HG02763 (cell line): ENCODE results near the gene MALAT1.
A peak's percentile ranks its signal among the peaks of the same experiment; 100 is the strongest.
"Not testable (repeated sequence)": the region's sequence is repeated elsewhere in the genome, so short reads cannot be mapped to it uniquely, and the experiment has no call there.

ENCODE experiments used
- ATAC-seq: cut with Tn5 transposase; IDR thresholded peaks from one replicate; pipeline ENCODE4 v1.9.1; 2021; ENCODE audit warnings: mild to moderate bottlenecking, moderate library complexity; ENCODE audit not compliant: unreplicated experiment

MALAT1 gene

DNA sequence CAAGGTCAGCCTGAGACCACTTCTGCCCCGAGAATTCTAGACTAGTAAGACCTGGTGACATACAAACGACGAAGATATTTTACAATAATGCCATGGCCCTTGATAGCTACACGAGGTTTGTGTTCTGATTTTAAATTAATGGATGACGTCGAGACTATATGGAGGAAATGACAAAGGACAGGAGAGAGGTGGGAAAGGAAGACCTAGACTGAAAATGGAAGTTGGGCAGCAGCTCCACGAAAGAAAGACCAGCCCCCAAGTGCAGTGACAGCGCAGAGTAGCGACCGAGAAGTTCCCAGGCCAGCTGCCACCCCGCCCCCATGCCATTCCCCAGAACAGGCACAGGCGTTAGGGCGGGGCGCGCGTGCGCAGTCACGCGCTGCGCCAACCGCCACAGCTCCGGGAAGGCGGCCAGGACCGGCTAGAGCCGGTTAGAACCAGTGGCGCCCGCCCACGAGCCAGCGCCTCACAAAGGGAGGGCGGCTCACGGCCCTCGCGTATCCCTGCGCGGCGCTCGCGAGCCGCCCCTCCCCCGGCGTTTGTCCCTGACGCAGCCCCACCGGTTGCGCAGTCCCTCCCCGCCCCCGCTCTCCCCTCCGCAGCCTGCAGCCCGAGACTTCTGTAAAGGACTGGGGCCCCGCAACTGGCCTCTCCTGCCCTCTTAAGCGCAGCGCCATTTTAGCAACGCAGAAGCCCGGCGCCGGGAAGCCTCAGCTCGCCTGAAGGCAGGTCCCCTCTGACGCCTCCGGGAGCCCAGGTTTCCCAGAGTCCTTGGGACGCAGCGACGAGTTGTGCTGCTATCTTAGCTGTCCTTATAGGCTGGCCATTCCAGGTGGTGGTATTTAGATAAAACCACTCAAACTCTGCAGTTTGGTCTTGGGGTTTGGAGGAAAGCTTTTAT, 1.5 kb upstream of the MALAT1 start:
- peak; percentile 64 for ATAC-seq

DNA sequence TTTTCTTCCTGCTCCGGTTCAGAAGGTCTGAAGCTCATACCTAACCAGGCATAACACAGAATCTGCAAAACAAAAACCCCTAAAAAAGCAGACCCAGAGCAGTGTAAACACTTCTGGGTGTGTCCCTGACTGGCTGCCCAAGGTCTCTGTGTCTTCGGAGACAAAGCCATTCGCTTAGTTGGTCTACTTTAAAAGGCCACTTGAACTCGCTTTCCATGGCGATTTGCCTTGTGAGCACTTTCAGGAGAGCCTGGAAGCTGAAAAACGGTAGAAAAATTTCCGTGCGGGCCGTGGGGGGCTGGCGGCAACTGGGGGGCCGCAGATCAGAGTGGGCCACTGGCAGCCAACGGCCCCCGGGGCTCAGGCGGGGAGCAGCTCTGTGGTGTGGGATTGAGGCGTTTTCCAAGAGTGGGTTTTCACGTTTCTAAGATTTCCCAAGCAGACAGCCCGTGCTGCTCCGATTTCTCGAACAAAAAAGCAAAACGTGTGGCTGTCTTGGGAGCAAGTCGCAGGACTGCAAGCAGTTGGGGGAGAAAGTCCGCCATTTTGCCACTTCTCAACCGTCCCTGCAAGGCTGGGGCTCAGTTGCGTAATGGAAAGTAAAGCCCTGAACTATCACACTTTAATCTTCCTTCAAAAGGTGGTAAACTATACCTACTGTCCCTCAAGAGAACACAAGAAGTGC, 661 bp upstream of the MALAT1 start:
- ATAC-seq: no peak

DNA sequence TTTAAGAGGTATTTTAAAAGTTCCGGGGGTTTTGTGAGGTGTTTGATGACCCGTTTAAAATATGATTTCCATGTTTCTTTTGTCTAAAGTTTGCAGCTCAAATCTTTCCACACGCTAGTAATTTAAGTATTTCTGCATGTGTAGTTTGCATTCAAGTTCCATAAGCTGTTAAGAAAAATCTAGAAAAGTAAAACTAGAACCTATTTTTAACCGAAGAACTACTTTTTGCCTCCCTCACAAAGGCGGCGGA, 193 bp upstream of the MALAT1 start:
- ATAC-seq: no peak

DNA sequence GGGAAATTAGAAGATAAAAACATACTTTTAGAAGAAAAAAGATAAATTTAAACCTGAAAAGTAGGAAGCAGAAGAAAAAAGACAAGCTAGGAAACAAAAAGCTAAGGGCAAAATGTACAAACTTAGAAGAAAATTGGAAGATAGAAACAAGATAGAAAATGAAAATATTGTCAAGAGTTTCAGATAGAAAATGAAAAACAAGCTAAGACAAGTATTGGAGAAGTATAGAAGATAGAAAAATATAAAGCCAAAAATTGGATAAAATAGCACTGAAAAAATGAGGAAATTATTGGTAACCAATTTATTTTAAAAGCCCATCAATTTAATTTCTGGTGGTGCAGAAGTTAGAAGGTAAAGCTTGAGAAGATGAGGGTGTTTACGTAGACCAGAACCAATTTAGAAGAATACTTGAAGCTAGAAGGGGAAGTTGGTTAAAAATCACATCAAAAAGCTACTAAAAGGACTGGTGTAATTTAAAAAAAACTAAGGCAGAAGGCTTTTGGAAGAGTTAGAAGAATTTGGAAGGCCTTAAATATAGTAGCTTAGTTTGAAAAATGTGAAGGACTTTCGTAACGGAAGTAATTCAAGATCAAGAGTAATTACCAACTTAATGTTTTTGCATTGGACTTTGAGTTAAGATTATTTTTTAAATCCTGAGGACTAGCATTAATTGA, 1.0 kb downstream of the MALAT1 start:
- ATAC-seq: no peak

DNA sequence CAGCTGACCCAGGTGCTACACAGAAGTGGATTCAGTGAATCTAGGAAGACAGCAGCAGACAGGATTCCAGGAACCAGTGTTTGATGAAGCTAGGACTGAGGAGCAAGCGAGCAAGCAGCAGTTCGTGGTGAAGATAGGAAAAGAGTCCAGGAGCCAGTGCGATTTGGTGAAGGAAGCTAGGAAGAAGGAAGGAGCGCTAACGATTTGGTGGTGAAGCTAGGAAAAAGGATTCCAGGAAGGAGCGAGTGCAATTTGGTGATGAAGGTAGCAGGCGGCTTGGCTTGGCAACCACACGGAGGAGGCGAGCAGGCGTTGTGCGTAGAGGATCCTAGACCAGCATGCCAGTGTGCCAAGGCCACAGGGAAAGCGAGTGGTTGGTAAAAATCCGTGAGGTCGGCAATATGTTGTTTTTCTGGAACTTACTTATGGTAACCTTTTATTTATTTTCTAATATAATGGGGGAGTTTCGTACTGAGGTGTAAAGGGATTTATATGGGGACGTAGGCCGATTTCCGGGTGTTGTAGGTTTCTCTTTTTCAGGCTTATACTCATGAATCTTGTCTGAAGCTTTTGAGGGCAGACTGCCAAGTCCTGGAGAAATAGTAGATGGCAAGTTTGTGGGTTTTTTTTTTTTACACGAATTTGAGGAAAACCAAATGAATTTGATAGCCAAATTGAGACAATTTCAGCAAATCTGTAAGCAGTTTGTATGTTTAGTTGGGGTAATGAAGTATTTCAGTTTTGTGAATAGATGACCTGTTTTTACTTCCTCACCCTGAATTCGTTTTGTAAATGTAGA, 1.7 kb downstream of the MALAT1 start:
- ATAC-seq: no peak

DNA sequence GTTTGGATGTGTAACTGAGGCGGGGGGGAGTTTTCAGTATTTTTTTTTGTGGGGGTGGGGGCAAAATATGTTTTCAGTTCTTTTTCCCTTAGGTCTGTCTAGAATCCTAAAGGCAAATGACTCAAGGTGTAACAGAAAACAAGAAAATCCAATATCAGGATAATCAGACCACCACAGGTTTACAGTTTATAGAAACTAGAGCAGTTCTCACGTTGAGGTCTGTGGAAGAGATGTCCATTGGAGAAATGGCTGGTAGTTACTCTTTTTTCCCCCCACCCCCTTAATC, 2.3 kb downstream of the MALAT1 start:
- ATAC-seq: no peak

DNA sequence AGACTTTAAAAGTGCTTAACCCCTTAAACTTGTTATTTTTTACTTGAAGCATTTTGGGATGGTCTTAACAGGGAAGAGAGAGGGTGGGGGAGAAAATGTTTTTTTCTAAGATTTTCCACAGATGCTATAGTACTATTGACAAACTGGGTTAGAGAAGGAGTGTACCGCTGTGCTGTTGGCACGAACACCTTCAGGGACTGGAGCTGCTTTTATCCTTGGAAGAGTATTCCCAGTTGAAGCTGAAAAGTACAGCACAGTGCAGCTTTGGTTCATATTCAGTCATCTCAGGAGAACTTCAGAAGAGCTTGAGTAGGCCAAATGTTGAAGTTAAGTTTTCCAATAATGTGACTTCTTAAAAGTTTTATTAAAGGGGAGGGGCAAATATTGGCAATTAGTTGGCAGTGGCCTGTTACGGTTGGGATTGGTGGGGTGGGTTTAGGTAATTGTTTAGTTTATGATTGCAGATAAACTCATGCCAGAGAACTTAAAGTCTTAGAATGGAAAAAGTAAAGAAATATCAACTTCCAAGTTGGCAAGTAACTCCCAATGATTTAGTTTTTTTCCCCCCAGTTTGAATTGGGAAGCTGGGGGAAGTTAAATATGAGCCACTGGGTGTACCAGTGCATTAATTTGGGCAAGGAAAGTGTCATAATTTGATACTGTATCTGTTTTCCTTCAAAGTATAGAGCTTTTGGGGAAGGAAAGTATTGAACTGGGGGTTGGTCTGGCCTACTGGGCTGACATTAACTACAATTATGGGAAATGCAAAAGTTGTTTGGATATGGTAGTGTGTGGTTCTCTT, 2.8 kb downstream of the MALAT1 start:
- no peak for ATAC-seq

DNA sequence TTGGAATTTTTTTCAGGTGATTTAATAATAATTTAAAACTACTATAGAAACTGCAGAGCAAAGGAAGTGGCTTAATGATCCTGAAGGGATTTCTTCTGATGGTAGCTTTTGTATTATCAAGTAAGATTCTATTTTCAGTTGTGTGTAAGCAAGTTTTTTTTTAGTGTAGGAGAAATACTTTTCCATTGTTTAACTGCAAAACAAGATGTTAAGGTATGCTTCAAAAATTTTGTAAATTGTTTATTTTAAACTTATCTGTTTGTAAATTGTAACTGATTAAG, 3.4 kb downstream of the MALAT1 start:
- no peak for ATAC-seq

DNA sequence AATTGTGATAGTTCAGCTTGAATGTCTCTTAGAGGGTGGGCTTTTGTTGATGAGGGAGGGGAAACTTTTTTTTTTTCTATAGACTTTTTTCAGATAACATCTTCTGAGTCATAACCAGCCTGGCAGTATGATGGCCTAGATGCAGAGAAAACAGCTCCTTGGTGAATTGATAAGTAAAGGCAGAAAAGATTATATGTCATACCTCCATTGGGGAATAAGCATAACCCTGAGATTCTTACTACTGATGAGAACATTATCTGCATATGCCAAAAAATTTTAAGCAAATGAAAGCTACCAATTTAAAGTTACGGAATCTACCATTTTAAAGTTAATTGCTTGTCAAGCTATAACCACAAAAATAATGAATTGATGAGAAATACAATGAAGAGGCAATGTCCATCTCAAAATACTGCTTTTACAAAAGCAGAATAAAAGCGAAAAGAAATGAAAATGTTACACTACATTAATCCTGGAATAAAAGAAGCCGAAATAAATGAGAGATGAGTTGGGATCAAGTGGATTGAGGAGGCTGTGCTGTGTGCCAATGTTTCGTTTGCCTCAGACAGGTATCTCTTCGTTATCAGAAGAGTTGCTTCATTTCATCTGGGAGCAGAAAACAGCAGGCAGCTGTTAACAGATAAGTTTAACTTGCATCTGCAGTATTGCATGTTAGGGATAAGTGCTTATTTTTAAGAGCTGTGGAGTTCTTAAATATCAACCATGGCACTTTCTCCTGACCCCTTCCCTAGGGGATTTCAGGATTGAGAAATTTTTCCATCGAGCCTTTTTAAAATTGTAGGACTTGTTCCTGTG, 3.9 kb downstream of the MALAT1 start:
- ATAC-seq: no peak

DNA sequence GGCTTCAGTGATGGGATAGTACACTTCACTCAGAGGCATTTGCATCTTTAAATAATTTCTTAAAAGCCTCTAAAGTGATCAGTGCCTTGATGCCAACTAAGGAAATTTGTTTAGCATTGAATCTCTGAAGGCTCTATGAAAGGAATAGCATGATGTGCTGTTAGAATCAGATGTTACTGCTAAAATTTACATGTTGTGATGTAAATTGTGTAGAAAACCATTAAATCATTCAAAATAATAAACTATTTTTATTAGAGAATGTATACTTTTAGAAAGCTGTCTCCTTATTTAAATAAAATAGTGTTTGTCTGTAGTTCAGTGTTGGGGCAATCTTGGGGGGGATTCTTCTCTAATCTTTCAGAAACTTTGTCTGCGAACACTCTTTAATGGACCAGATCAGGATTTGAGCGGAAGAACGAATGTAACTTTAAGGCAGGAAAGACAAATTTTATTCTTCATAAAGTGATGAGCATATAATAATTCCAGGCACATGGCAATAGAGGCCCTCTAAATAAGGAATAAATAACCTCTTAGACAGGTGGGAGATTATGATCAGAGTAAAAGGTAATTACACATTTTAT, 4.6 kb downstream of the MALAT1 start:
- no peak for ATAC-seq

DNA sequence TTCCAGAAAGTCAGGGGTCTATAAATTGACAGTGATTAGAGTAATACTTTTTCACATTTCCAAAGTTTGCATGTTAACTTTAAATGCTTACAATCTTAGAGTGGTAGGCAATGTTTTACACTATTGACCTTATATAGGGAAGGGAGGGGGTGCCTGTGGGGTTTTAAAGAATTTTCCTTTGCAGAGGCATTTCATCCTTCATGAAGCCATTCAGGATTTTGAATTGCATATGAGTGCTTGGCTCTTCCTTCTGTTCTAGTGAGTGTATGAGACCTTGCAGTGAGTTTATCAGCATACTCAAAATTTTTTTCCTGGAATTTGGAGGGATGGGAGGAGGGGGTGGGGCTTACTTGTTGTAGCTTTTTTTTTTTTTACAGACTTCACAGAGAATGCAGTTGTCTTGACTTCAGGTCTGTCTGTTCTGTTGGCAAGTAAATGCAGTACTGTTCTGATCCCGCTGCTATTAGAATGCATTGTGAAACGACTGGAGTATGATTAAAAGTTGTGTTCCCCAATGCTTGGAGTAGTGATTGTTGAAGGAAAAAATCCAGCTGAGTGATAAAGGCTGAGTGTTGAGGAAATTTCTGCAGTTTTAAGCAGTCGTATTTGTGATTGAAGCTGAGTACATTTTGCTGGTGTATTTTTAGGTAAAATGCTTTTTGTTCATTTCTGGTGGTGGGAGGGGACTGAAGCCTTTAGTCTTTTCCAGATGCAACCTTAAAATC, 5.3 kb downstream of the MALAT1 start:
- no peak for ATAC-seq

DNA sequence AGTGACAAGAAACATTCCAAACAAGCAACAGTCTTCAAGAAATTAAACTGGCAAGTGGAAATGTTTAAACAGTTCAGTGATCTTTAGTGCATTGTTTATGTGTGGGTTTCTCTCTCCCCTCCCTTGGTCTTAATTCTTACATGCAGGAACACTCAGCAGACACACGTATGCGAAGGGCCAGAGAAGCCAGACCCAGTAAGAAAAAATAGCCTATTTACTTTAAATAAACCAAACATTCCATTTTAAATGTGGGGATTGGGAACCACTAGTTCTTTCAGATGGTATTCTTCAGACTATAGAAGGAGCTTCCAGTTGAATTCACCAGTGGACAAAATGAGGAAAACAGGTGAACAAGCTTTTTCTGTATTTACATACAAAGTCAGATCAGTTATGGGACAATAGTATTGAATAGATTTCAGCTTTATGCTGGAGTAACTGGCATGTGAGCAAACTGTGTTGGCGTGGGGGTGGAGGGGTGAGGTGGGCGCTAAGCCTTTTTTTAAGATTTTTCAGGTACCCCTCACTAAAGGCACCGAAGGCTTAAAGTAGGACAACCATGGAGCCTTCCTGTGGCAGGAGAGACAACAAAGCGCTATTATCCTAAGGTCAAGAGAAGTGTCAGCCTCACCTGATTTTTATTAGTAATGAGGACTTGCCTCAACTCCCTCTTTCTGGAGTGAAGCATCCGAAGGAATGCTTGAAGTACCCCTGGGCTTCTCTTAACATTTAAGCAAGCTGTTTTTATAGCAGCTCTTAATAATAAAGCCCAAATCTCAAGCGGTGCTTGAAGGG, 6.0 kb downstream of the MALAT1 start:
- ATAC-seq: no peak

DNA sequence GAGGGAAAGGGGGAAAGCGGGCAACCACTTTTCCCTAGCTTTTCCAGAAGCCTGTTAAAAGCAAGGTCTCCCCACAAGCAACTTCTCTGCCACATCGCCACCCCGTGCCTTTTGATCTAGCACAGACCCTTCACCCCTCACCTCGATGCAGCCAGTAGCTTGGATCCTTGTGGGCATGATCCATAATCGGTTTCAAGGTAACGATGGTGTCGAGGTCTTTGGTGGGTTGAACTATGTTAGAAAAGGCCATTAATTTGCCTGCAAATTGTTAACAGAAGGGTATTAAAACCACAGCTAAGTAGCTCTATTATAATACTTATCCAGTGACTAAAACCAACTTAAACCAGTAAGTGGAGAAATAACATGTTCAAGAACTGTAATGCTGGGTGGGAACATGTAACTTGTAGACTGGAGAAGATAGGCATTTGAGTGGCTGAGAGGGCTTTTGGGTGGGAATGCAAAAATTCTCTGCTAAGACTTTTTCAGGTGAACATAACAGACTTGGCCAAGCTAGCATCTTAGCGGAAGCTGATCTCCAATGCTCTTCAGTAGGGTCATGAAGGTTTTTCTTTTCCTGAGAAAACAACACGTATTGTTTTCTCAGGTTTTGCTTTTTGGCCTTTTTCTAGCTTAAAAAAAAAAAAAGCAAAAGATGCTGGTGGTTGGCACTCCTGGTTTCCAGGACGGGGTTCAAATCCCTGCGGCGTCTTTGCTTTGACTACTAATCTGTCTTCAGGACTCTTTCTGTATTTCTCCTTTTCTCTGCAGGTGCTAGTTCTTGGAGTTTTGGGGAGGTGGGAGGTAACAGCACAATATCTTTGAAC, 6.8 kb downstream of the MALAT1 start:
- no peak for ATAC-seq

DNA sequence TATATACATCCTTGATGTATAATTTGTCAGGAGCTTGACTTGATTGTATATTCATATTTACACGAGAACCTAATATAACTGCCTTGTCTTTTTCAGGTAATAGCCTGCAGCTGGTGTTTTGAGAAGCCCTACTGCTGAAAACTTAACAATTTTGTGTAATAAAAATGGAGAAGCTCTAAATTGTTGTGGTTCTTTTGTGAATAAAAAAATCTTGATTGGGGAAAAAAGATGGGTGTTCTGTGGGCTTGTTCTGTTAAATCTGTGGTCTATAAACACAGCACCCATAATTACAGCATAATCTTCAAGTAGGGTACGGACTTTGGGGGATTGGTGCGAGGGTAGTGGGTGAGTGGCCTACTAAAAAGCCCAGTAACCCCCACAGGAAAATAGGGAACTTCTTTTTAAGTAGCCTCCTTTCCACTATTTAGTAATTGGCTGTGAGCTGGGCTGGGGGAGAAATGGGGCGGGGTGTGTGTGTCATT, 7.5 kb downstream of the MALAT1 start:
- ATAC-seq: no peak

DNA sequence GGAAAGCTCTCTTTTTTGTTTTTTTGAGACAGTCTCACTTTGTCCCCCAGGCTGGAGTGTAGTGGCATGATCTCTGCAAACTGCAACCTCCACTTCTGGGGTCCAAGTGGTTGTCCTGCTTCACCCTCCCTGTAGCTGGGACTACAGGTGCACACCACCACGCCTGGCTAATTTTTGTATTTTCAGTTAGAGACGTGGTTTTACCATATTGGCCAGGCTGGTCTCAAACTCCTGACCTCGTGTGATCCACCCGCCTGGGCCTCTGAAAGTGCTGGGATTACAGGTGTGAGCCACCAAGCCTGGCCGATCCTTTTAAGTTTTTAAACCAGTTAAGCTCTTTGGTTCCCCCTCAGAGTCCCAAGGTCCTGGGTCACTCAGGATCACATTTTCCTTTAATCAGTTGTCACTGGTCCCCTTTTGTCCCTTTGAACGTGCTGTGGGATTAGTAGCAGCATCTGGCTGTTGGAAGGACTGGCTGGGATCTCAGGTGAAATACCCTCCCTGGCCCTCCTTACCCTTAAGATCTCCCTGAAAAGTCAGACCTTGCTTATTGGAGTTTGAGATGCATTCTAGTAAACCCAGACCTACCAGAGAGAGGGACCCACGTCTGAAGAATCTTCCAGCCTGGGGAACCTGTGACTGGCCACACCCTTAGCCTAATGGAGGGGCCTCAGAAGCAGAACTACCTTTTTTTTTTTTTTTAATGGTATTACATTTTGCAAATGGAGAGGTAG, 8.1 kb downstream of the MALAT1 start:
- ATAC-seq: peak; percentile 23

DNA sequence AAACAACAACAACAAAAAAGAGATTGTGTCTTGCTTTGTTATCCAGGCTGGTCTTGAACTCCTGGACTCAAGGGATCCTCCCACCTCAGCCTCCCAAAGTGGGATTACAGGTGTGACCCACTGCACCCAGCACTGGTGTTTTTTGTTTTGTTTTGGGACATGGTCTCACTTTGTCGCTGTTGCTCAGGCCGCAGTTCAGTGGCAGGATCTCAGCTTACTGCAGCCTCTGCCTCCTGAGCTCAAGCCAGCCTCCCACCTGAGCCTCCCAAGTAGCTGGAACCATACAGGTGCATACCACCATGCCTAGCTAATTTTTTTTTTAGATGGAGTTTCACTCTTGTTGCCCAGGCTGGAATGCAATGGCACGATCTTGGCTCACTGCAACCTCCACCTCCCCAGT, 13.5 kb downstream of the MALAT1 start:
- not testable (repeated sequence) for ATAC-seq
